Neural progenitor cell (in vitro differentiated cells): Measurements from ENCODE around the gene APBB2. TPM values are rescaled to one million over a fixed set of nuclear protein-coding genes. Genes with fewer than 3 reads are reported as not detected.

Experiments used
- DNase-seq: peaks from one replicate; pipeline ENCODE4 v3.0.0-alpha.2; 2016; ENCODE audit warnings: low spot score
- H2AFZ ChIP-seq: fragments of 200-600 bp; sonication (generic); replicated peaks from 2 replicates; pipeline ENCODE4 v1.6.1; 2016; ENCODE audit warnings: antibody characterized with exemption
- H3F3A ChIP-seq: fragments of 200-600 bp; sonication (generic); 2 replicates; pipeline ENCODE4 v1.6.1; 2016; ENCODE audit warnings: antibody characterized with exemption, low read depth
- H3K27ac ChIP-seq: fragments of 200-600 bp; sonication (generic); 2 replicates; pipeline ENCODE4 v1.5.1; 2016; ENCODE audit warnings: mild to moderate bottlenecking
- H3K27me3 ChIP-seq: fragments of 200-600 bp; sonication (generic); 2 replicates; pipeline ENCODE4 v1.6.1; 2016; ENCODE audit warnings: mild to moderate bottlenecking, moderate library complexity
- H3K36me3 ChIP-seq: fragments of 200-600 bp; sonication (generic); 2 replicates; pipeline ENCODE4 v1.5.1; 2016
- H3K4me1 ChIP-seq: fragments of 200-600 bp; sonication (generic); 2 replicates; pipeline ENCODE4 v1.6.1; 2016; ENCODE audit warnings: mixed run types
- H3K4me2 ChIP-seq: fragments of 200-600 bp; sonication (generic); 2 replicates; pipeline ENCODE4 v1.6.1; 2016
- H3K4me3 ChIP-seq: fragments of 200-600 bp; sonication (generic); 2 replicates; pipeline ENCODE4 v1.5.1; 2016
- H3K79me2 ChIP-seq: fragments of 200-600 bp; sonication (generic); 2 replicates; pipeline ENCODE4 v1.6.1; 2016; ENCODE audit warnings: low read depth
- H3K9ac ChIP-seq: fragments of 200-600 bp; sonication (generic); 2 replicates; pipeline ENCODE4 v1.6.1; 2016
- H3K9me3 ChIP-seq: fragments of 200-600 bp; sonication (generic); 2 replicates; pipeline ENCODE4 v1.5.1; 2016; ENCODE audit warnings: low read depth
- H4K20me1 ChIP-seq: fragments of 200-600 bp; sonication (generic); 2 replicates; pipeline ENCODE4 v1.6.1; 2016; ENCODE audit warnings: low read depth
- H3K27ac Mint-ChIP-seq: 3 replicates; pipeline ENCODE4 v1.8.0; 2021; ENCODE audit warnings: mixed read lengths
- H3K27me3 Mint-ChIP-seq: 2 replicates; pipeline ENCODE4 v1.8.0; 2022; ENCODE audit warnings: low read depth, mild to moderate bottlenecking, inconsistent platforms, moderate library complexity, mixed read lengths; ENCODE audit not compliant: insufficient read depth
- H3K36me3 Mint-ChIP-seq: 3 replicates; pipeline ENCODE4 v1.8.0; 2021; ENCODE audit warnings: mixed read lengths
- H3K4me1 Mint-ChIP-seq: 3 replicates; pipeline ENCODE4 v1.8.0; 2021; ENCODE audit warnings: mixed read lengths
- H3K4me3 Mint-ChIP-seq: 3 replicates; pipeline ENCODE4 v1.8.0; 2021; ENCODE audit warnings: mild to moderate bottlenecking, moderate library complexity, mixed read lengths
- H3K9me3 Mint-ChIP-seq: 3 replicates; pipeline ENCODE4 v1.8.0; 2020; ENCODE audit warnings: mixed read lengths
- CTCF ChIP-seq: fragments of 200-600 bp; sonication (generic); IDR thresholded peaks from 2 replicates; pipeline ENCODE4 v1.5.1; 2017; ENCODE audit warnings: antibody characterized with exemption, mild to moderate bottlenecking
- EZH2 ChIP-seq: fragments of 200-600 bp; sonication (generic); IDR thresholded peaks from 2 replicates; pipeline ENCODE4 v1.6.1; 2017; ENCODE audit warnings: antibody characterized with exemption, mild to moderate bottlenecking, moderate library complexity
- EZH2phosphoT487 ChIP-seq: fragments of 200-600 bp; sonication (generic); IDR thresholded peaks from 2 replicates; pipeline ENCODE4 v1.6.1; 2017; ENCODE audit warnings: antibody characterized with exemption
- total RNA-seq: library from RNA; depleted of rRNA; stranded (reverse); fragments of >200 nt; gene quantifications from 2 replicates; pipeline ENCODE4 v1.2.3, GENCODE V29; 2015; ENCODE audit warnings: low replicate concordance

The APBB2 gene
- total RNA-seq, 1 donor from 2014 or later, result 83.2 TPM

GRCh38 chr4:40952672-40953071 lies 261.7 kb downstream of the APBB2 start:
- Histone ChIP-seq H4K20me1 (no peaks in the 10 kb centered on the region), H3K9ac (no peak overlapping the region), H3K4me2 (no peak overlapping the region), H3K4me1 (peaks cover 18% of the 10 kb centered on the region), H3K36me3 (no peaks in the 10 kb centered on the region), H3K27ac (no peak overlapping the region), H3K4me3 (no peak overlapping the region), H2AFZ (no peak overlapping the region), H3K79me2 (no peaks in the 10 kb centered on the region), H3F3A (peaks cover 10% of the 10 kb centered on the region), H3K27me3 (no peaks in the 10 kb centered on the region), H3K9me3 (no peaks in the 10 kb centered on the region)
- Mint-ChIP-seq H3K36me3 (no peaks in the 10 kb centered on the region), H3K9me3 (no peaks in the 10 kb centered on the region), H3K27ac (no peak overlapping the region), H3K27me3 (peaks cover 3% of the 10 kb centered on the region), H3K4me3 (no peak overlapping the region), H3K4me1 (peaks cover 13% of the 10 kb centered on the region)
- DNase-seq, result no peak
- TF ChIP-seq EZH2phosphoT487, result no peak

GRCh38 chr4:40952217-40952616 lies 262.1 kb downstream of the APBB2 start:
- no peaks in the 10 kb centered on the region for H3K79me2 ChIP-seq
- TF ChIP-seq EZH2phosphoT487 (no peak), CTCF (no peak)
- Mint-ChIP-seq H3K27ac (no peak overlapping the region), H3K36me3 (no peaks in the 10 kb centered on the region), H3K27me3 (peaks cover 3% of the 10 kb centered on the region), H3K4me1 (peaks cover 13% of the 10 kb centered on the region), H3K9me3 (no peaks in the 10 kb centered on the region), H3K4me3 (no peak overlapping the region)
- no peaks in the 10 kb centered on the region for H3K27me3 ChIP-seq
- no peaks in the 10 kb centered on the region for H3K9me3 ChIP-seq
- H2AFZ ChIP-seq, result no peak overlapping the region
- no peak for DNase-seq
- H3K4me2 ChIP-seq, result no peak overlapping the region
- H3K9ac ChIP-seq, result no peak overlapping the region
- peaks cover 10% of the 10 kb centered on the region for H3F3A ChIP-seq
- no peaks in the 10 kb centered on the region for H3K36me3 ChIP-seq
- H4K20me1 ChIP-seq, result no peaks in the 10 kb centered on the region
- H3K4me3 ChIP-seq, result no peak overlapping the region
- peaks cover 18% of the 10 kb centered on the region for H3K4me1 ChIP-seq
- no peak overlapping the region for H3K27ac ChIP-seq

GRCh38 chr4:40951026-40951425 lies 263.3 kb downstream of the APBB2 start:
- H3K4me2 ChIP-seq, result no peak overlapping the region
- H3K9ac ChIP-seq, result no peak overlapping the region
- H3K27me3 ChIP-seq, result no peaks in the 10 kb centered on the region
- no peaks in the 10 kb centered on the region for H3K9me3 ChIP-seq
- TF ChIP-seq EZH2 (no peak), EZH2phosphoT487 (no peak)
- H3K27ac Mint-ChIP-seq, result no peak overlapping the region
- peaks cover 10% of the 10 kb centered on the region for H3F3A ChIP-seq
- no peak for DNase-seq
- H3K9me3 Mint-ChIP-seq, result no peaks in the 10 kb centered on the region
- no peak overlapping the region for H3K4me3 ChIP-seq
- no peaks in the 10 kb centered on the region for H4K20me1 ChIP-seq
- H3K79me2 ChIP-seq, result no peaks in the 10 kb centered on the region
- H3K36me3 Mint-ChIP-seq, result no peaks in the 10 kb centered on the region
- peaks cover 13% of the 10 kb centered on the region for H3K4me1 Mint-ChIP-seq
- no peak overlapping the region for H3K4me3 Mint-ChIP-seq
- H3K27ac ChIP-seq, result no peak overlapping the region
- peaks cover 18% of the 10 kb centered on the region for H3K4me1 ChIP-seq
- peaks cover 3% of the 10 kb centered on the region for H3K27me3 Mint-ChIP-seq
- H3K36me3 ChIP-seq, result no peaks in the 10 kb centered on the region
- no peak overlapping the region for H2AFZ ChIP-seq

- peaks cover 2% of the 10 kb centered on the region for H3K27me3 Mint-ChIP-seq
- no peaks in the 10 kb centered on the region for H3K9me3 ChIP-seq
- no peaks in the 10 kb centered on the region for H3K36me3 ChIP-seq
- no peak overlapping the region for H3K4me3 Mint-ChIP-seq
- no peak overlapping the region for H3K9ac ChIP-seq
- H3K79me2 ChIP-seq, result no peaks in the 10 kb centered on the region
- no peak overlapping the region for H3K27ac Mint-ChIP-seq
- no peak overlapping the region for H2AFZ ChIP-seq
- H3K27me3 ChIP-seq, result no peaks in the 10 kb centered on the region
- peaks cover 13% of the 10 kb centered on the region for H3K4me1 Mint-ChIP-seq
- no peak overlapping the region for H3K4me3 ChIP-seq
- H3K27ac ChIP-seq, result no peak overlapping the region
- no peak for DNase-seq
- TF ChIP-seq CTCF, result no peak
- no peak for TF ChIP-seq EZH2phosphoT487
- no peak for TF ChIP-seq EZH2
- H3F3A ChIP-seq, result peaks cover 10% of the 10 kb centered on the region
- no peaks in the 10 kb centered on the region for H4K20me1 ChIP-seq
- H3K4me1 ChIP-seq, result peaks cover 18% of the 10 kb centered on the region
- no peaks in the 10 kb centered on the region for H3K9me3 Mint-ChIP-seq
- H3K4me2 ChIP-seq, result no peak overlapping the region
- H3K36me3 Mint-ChIP-seq, result no peaks in the 10 kb centered on the region
These were observed 264.8 kb downstream of the APBB2 start for GRCh38 chr4:40949358-40950100.
